M059J (cell line): Measurements from ENCODE around the gene NAA60. TPM values are rescaled to one million over a fixed set of nuclear protein-coding genes. Genes with fewer than 3 reads are reported as not detected.
A peak's percentile ranks its signal among the peaks of the same experiment; 100 is the strongest.

Experiments used
- DNase-seq: peaks from one replicate; pipeline ENCODE4 v3.0.0-alpha.2; 2012; ENCODE audit warnings: low read depth
- total RNA-seq: library from RNA; depleted of rRNA; stranded (reverse); fragments of >200 nt; shearing (Covaris generic); gene quantifications from 2 replicates; pipeline ENCODE4 v1.2.3, GENCODE V29; 2014; rRNA removed

The NAA60 gene
- total RNA-seq, result 9.1 and 18.8 TPM in 2 replicates

GRCh38 chr16:3443108-3444031, at the start of gene NAA60, which contains the start of gene ZNF597:
TSS of gene NAA60 (plus strand) at chr16:3443680. CDS start at chr16:3476228, 32,548 bp downstream.
TSS of gene ZNF597 (minus strand) at chr16:3443504. CDS start at chr16:3443153, 351 bp downstream.
- peak; percentile 95 for DNase-seq

- DNase-seq, result no peak
Measured at GRCh38 chr16:3400446-3400778, 43.1 kb upstream of the NAA60 start.

- DNase-seq, result peak; percentile 98
Measured at GRCh38 chr16:3400779-3401688, 42.4 kb upstream of the NAA60 start, which contains the start of the genes ZNF174 and ZSCAN32. TSS of gene ZNF174 (plus strand) at chr16:3401215. CDS start at chr16:3402005, 790 bp downstream. TSS of gene ZSCAN32 (minus strand) at chr16:3401004. CDS start at chr16:3397557, 3,447 bp downstream.

- DNase-seq, result peak; percentile 19
Measured at GRCh38 chr16:3401719-3402397, 41.6 kb upstream of the NAA60 start.

GRCh38 chr16:3408561-3409197, 34.8 kb upstream of the NAA60 start:
- no peak for DNase-seq

GRCh38 chr16:3413730-3414379, 29.6 kb upstream of the NAA60 start:
- no peak for DNase-seq

- DNase-seq, result no peak
Measured at GRCh38 chr16:3431779-3432219, 11.7 kb upstream of the NAA60 start.

GRCh38 chr16:3434373-3434772, 9.1 kb upstream of the NAA60 start:
- no peak for DNase-seq

- no peak for DNase-seq
Measured at GRCh38 chr16:3439637-3440036, 3.8 kb upstream of the NAA60 start.

- DNase-seq, result peak; percentile 70
Measured at GRCh38 chr16:3444032-3444388, 530 bp downstream of the NAA60 start.

GRCh38 chr16:3454093-3454492, 10.6 kb downstream of the NAA60 start:
- DNase-seq, result peak; percentile 51

- DNase-seq, result no peak
Measured at GRCh38 chr16:3454631-3455147, 11.2 kb downstream of the NAA60 start.

- DNase-seq, result peak; percentile 86
Measured at GRCh38 chr16:3457434-3458252, 14.2 kb downstream of the NAA60 start.

- DNase-seq, result peak; percentile 51
Measured at GRCh38 chr16:3458278-3458851, 14.9 kb downstream of the NAA60 start.

GRCh38 chr16:3458852-3459361, 15.4 kb downstream of the NAA60 start:
- no peak for DNase-seq

GRCh38 chr16:3459401-3460090, 16.1 kb downstream of the NAA60 start:
- DNase-seq, result peak; percentile 37

- no peak for DNase-seq
Measured at GRCh38 chr16:3460121-3460520, 16.6 kb downstream of the NAA60 start.

- DNase-seq, result no peak
Measured at GRCh38 chr16:3460585-3460984, 17.1 kb downstream of the NAA60 start.
